ENCODE results near the gene FAM171A1. TPM values are rescaled to one million over a fixed set of nuclear protein-coding genes. Genes with fewer than 3 reads are reported as not detected.
A peak's percentile ranks its signal among the peaks of the same experiment; 100 is the strongest.
"Not testable (repeated sequence)": the region's sequence is repeated elsewhere in the genome, so short reads cannot be mapped to it uniquely, and the experiment has no call there.

FAM171A1 gene
- total and polyA plus RNA-seq, 4 donors: 28.7 to 74.9 (median 56.4) TPM

GRCh38 chr10:15214237-15214636 lies 156.9 kb downstream of the FAM171A1 start:
- WGBS (ENCODE audit: insufficient coverage): 94% methylated on average over 8 of the region's 17 CpGs
- no peak overlapping the region for H3K27ac ChIP-seq (ENCODE audit: low read depth, low read length)

GRCh38 chr10:15213461-15213861 lies 157.6 kb downstream of the FAM171A1 start:
- DNase-seq (ENCODE audit: low read depth in 4 of 6, low spot score in 6 of 6): no peak
- Histone ChIP-seq H3K27me3 (ENCODE audit: control insufficient read depth, insufficient read depth, low read length) (no peaks in the 10 kb centered on the region), H3K36me3 (ENCODE audit: control insufficient read depth, insufficient read depth, low read length) (peaks cover 29% of the 10 kb centered on the region), H3K27ac (ENCODE audit: low read depth, low read length) (no peak overlapping the region), H3K4me1 (ENCODE audit: control insufficient read depth, insufficient read depth, low read length) (peaks cover 7% of the 10 kb centered on the region), H3K4me3 (ENCODE audit: low read depth, low read length) (no peak overlapping the region), H3K9me3 (ENCODE audit: control insufficient read depth, insufficient read depth, low read length) (no peaks in the 10 kb centered on the region)
- 92% methylated on average over 11 of the region's 18 CpGs for WGBS (ENCODE audit: insufficient coverage)

More at GRCh38 chr10:15214237-15214636, 156.9 kb downstream of the FAM171A1 start:
- Histone ChIP-seq H3K9me3 (ENCODE audit: control insufficient read depth, insufficient read depth, low read length) (no peaks in the 10 kb centered on the region), H3K27me3 (ENCODE audit: control insufficient read depth, insufficient read depth, low read length) (no peaks in the 10 kb centered on the region), H3K36me3 (ENCODE audit: control insufficient read depth, insufficient read depth, low read length) (peaks cover 31% of the 10 kb centered on the region), H3K4me3 (ENCODE audit: low read depth, low read length) (no peak overlapping the region), H3K4me1 (ENCODE audit: control insufficient read depth, insufficient read depth, low read length) (peaks cover 7% of the 10 kb centered on the region)
- DNase-seq (ENCODE audit: low read depth in 4 of 6, low spot score in 6 of 6): no peak

- DNase-seq (ENCODE audit: low read depth in 4 of 6, low spot score in 6 of 6): no peak
- peaks cover 33% of the 10 kb centered on the region for H3K36me3 ChIP-seq (ENCODE audit: control insufficient read depth, insufficient read depth, low read length)
- WGBS (ENCODE audit: insufficient coverage): 100% methylated on average over 5 of the region's 6 CpGs
- H3K27me3 ChIP-seq (ENCODE audit: control insufficient read depth, insufficient read depth, low read length): no peaks in the 10 kb centered on the region
- peaks cover 7% of the 10 kb centered on the region for H3K4me1 ChIP-seq (ENCODE audit: control insufficient read depth, insufficient read depth, low read length)
- H3K27ac ChIP-seq (ENCODE audit: low read depth, low read length): no peak overlapping the region
- no peaks in the 10 kb centered on the region for H3K9me3 ChIP-seq (ENCODE audit: control insufficient read depth, insufficient read depth, low read length)
- no peak overlapping the region for H3K4me3 ChIP-seq (ENCODE audit: low read depth, low read length)
Observed at GRCh38 chr10:15211464-15211979, 159.6 kb downstream of the FAM171A1 start.

DNA sequence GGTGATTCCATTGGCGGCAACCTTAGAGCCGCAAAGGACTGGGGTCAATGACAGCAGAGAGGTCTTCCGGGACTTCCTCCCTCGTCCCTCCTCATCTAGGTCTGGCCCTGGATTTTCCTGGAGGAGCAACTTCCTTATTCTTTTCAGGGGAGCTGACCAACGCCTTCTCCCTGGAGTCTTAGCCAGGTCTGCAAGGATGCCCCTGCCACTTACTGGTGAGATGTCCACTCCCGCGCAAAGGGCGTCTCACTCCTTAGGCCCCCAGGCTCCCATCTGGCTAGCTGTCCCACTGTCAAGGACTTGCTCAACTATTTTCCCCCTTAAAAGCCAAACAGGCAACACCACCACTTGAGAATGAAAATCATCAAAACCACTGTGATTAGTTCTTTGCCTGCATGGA lies 160.6 kb downstream of the FAM171A1 start:
- Histone ChIP-seq H3K9me3 (ENCODE audit: control insufficient read depth, insufficient read depth, low read length) (no peaks in the 10 kb centered on the region), H3K27ac (ENCODE audit: low read depth, low read length) (no peak overlapping the region), H3K36me3 (ENCODE audit: control insufficient read depth, insufficient read depth, low read length) (peaks cover 37% of the 10 kb centered on the region), H3K27me3 (ENCODE audit: control insufficient read depth, insufficient read depth, low read length) (no peaks in the 10 kb centered on the region), H3K4me1 (ENCODE audit: control insufficient read depth, insufficient read depth, low read length) (peaks cover 7% of the 10 kb centered on the region), H3K4me3 (ENCODE audit: low read depth, low read length) (no peak overlapping the region)
- DNase-seq (ENCODE audit: low read depth in 4 of 6, low spot score in 6 of 6): no peak
- WGBS (ENCODE audit: insufficient coverage): 92% methylated on average over 8 of the region's 8 CpGs

DNA sequence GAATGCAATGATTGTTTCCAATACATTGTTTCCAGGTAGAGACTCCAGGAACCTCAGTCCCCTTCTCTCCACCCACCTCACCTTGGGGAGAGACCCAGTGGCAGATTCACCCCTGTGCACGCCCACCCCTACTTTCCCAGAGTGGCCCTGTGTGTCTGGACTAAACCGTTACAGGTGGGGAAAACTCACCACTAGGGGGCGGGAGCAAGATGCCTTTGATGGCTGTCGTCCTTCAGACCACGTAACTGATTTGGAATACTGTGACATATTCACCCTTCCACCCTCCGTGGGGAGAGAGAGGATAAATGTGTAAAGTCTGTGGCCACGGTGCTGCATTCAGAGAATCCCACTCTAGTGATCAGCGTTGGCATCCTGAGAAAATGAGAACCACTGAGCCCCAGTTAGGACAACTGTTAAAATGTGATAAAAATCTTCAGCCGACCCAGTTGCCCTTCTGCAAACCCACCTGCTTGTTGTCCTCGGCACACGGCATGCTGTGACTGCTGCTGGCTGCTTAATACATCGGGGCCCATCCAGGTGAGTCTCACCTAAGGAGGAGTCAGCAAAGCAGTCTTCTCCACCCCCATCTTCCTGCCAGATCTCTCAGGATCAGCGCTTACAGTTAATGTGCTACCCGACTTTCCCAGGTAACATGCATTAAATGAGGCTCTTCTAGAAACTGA lies 161.1 kb downstream of the FAM171A1 start:
- no peak overlapping the region for H3K27ac ChIP-seq (ENCODE audit: low read depth, low read length)

DNA sequence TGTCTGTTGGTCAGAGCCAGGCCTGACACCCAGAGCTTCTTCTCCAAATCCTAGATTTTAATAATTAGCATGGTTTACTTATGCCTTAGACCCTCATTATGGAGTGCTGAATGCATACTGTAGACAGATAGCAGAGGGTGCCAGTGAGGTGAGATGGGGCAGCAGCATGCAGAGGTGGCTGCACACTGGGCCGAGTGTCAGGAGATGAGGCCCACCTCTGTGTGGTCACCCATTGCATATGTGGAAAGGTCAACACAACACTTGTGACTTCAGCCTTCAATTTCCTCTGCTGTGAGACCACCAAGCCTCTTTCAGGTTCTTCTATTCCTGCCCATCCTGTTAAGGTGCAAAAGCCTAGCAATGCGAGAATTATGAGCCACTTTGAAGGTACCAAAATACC lies 162.9 kb downstream of the FAM171A1 start:
- Histone ChIP-seq H3K27me3 (ENCODE audit: control insufficient read depth, insufficient read depth, low read length) (no peaks in the 10 kb centered on the region), H3K27ac (ENCODE audit: low read depth, low read length) (no peak overlapping the region), H3K36me3 (ENCODE audit: control insufficient read depth, insufficient read depth, low read length) (peaks cover 24% of the 10 kb centered on the region), H3K4me3 (ENCODE audit: low read depth, low read length) (no peak overlapping the region), H3K9me3 (ENCODE audit: control insufficient read depth, insufficient read depth, low read length) (no peaks in the 10 kb centered on the region), H3K4me1 (ENCODE audit: control insufficient read depth, insufficient read depth, low read length) (peaks cover 7% of the 10 kb centered on the region)
- 100% methylated on average over 1 of the region's 2 CpGs for WGBS (ENCODE audit: insufficient coverage)
- no peak for DNase-seq (ENCODE audit: low read depth in 4 of 6, low spot score in 6 of 6)

More for the DNA sequence above, 161.1 kb downstream of the FAM171A1 start:
- 54% methylated on average over 7 of the region's 14 CpGs for WGBS (ENCODE audit: insufficient coverage)
- DNase-seq (ENCODE audit: low read depth in 4 of 6, low spot score in 6 of 6): peak in 5 of 6 donors; percentile 50 to 92 (median 57)
- H3K4me3 ChIP-seq (ENCODE audit: low read depth, low read length): no peak overlapping the region
- H3K4me1 ChIP-seq (ENCODE audit: control insufficient read depth, insufficient read depth, low read length): peaks cover 7% of the 10 kb centered on the region
- no peaks in the 10 kb centered on the region for H3K9me3 ChIP-seq (ENCODE audit: control insufficient read depth, insufficient read depth, low read length)
- H3K36me3 ChIP-seq (ENCODE audit: control insufficient read depth, insufficient read depth, low read length): peaks cover 39% of the 10 kb centered on the region
- H3K27me3 ChIP-seq (ENCODE audit: control insufficient read depth, insufficient read depth, low read length): no peaks in the 10 kb centered on the region

- not testable (repeated sequence) for H3K27me3 ChIP-seq (ENCODE audit: control insufficient read depth, insufficient read depth, low read length); H3K27ac ChIP-seq (ENCODE audit: low read depth, low read length); H3K9me3 ChIP-seq (ENCODE audit: control insufficient read depth, insufficient read depth, low read length); H3K4me3 ChIP-seq (ENCODE audit: low read depth, low read length); H3K4me1 ChIP-seq (ENCODE audit: control insufficient read depth, insufficient read depth, low read length); DNase-seq (ENCODE audit: low read depth in 4 of 6, low spot score in 6 of 6)
- H3K36me3 ChIP-seq (ENCODE audit: control insufficient read depth, insufficient read depth, low read length): peaks cover 16% of the 10 kb centered on the region
- 96% methylated on average over 2 of the region's 4 CpGs for WGBS (ENCODE audit: insufficient coverage)
Observed at GRCh38 chr10:15207410-15207809, 163.7 kb downstream of the FAM171A1 start.

GRCh38 chr10:15202639-15203038 lies 168.4 kb downstream of the FAM171A1 start:
- no peak overlapping the region for H3K27ac ChIP-seq (ENCODE audit: low read depth, low read length)
- H3K36me3 ChIP-seq (ENCODE audit: control insufficient read depth, insufficient read depth, low read length): peaks cover 6% of the 10 kb centered on the region
- H3K9me3 ChIP-seq (ENCODE audit: control insufficient read depth, insufficient read depth, low read length): no peaks in the 10 kb centered on the region
- no peaks in the 10 kb centered on the region for H3K4me1 ChIP-seq (ENCODE audit: control insufficient read depth, insufficient read depth, low read length)
- H3K27me3 ChIP-seq (ENCODE audit: control insufficient read depth, insufficient read depth, low read length): no peaks in the 10 kb centered on the region
- 96% methylated on average over 2 of the region's 2 CpGs for WGBS (ENCODE audit: insufficient coverage)
- H3K4me3 ChIP-seq (ENCODE audit: low read depth, low read length): no peak overlapping the region
- no peak for DNase-seq (ENCODE audit: low read depth in 4 of 6, low spot score in 6 of 6)

DNA sequence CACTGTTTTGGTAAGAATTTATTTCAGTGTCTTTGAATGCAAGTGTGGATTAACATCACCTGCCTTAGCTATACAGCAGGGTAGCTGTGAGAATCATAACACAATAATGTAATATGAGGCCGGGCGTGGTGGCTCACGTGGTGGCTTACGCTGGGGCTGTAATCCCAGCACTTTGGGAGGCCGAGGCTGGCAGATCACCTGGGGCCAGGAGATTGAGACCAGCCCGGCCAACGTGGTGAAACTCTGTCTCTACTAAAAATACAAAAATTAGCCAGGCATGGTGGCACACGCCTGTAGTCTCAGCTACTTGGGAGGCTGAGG lies 168.8 kb downstream of the FAM171A1 start:
- WGBS (ENCODE audit: insufficient coverage): 83% methylated on average over 7 of the region's 8 CpGs
- not testable (repeated sequence) for H3K4me3 ChIP-seq (ENCODE audit: low read depth, low read length); DNase-seq (ENCODE audit: low read depth in 4 of 6, low spot score in 6 of 6); H3K36me3 ChIP-seq (ENCODE audit: control insufficient read depth, insufficient read depth, low read length); H3K27me3 ChIP-seq (ENCODE audit: control insufficient read depth, insufficient read depth, low read length); H3K4me1 ChIP-seq (ENCODE audit: control insufficient read depth, insufficient read depth, low read length); H3K9me3 ChIP-seq (ENCODE audit: control insufficient read depth, insufficient read depth, low read length); H3K27ac ChIP-seq (ENCODE audit: low read depth, low read length)

GRCh38 chr10:15201589-15202300 lies 169.3 kb downstream of the FAM171A1 start:
- 61% methylated on average over 3 of the region's 6 CpGs for WGBS (ENCODE audit: insufficient coverage)
- Histone ChIP-seq H3K4me3 (ENCODE audit: low read depth, low read length) (no peak overlapping the region), H3K27ac (ENCODE audit: low read depth, low read length) (no peak overlapping the region), H3K27me3 (ENCODE audit: control insufficient read depth, insufficient read depth, low read length) (no peaks in the 10 kb centered on the region), H3K4me1 (ENCODE audit: control insufficient read depth, insufficient read depth, low read length) (no peaks in the 10 kb centered on the region), H3K9me3 (ENCODE audit: control insufficient read depth, insufficient read depth, low read length) (no peaks in the 10 kb centered on the region), H3K36me3 (ENCODE audit: control insufficient read depth, insufficient read depth, low read length) (peaks cover 5% of the 10 kb centered on the region)
- DNase-seq (ENCODE audit: low read depth in 4 of 6, low spot score in 6 of 6): peak in 2 of 6 donors; percentile 11

Measured in spinal cord (tissue), 10 donors.